Myocyte (in vitro differentiated cells): Measurements from ENCODE around the gene TAF4. TPM values are rescaled to one million over a fixed set of nuclear protein-coding genes. Genes with fewer than 3 reads are reported as not detected.

Experiments
- DNase-seq: peaks from one replicate; pipeline ENCODE4 v3.0.0-alpha.2; 2012; ENCODE audit warnings: low read depth
- total RNA-seq: library from RNA; depleted of rRNA; stranded (reverse); fragments of >200 nt; gene quantifications from 2 replicates; pipeline ENCODE4 v1.2.3, GENCODE V29; 2014

Gene TAF4
- total RNA-seq, 1 donor from 2014 or later = 6.4 TPM

- no peak for DNase-seq
Measured at GRCh38 chr20:61966492-61967244, 99.0 kb downstream of the TAF4 start.

DNA sequence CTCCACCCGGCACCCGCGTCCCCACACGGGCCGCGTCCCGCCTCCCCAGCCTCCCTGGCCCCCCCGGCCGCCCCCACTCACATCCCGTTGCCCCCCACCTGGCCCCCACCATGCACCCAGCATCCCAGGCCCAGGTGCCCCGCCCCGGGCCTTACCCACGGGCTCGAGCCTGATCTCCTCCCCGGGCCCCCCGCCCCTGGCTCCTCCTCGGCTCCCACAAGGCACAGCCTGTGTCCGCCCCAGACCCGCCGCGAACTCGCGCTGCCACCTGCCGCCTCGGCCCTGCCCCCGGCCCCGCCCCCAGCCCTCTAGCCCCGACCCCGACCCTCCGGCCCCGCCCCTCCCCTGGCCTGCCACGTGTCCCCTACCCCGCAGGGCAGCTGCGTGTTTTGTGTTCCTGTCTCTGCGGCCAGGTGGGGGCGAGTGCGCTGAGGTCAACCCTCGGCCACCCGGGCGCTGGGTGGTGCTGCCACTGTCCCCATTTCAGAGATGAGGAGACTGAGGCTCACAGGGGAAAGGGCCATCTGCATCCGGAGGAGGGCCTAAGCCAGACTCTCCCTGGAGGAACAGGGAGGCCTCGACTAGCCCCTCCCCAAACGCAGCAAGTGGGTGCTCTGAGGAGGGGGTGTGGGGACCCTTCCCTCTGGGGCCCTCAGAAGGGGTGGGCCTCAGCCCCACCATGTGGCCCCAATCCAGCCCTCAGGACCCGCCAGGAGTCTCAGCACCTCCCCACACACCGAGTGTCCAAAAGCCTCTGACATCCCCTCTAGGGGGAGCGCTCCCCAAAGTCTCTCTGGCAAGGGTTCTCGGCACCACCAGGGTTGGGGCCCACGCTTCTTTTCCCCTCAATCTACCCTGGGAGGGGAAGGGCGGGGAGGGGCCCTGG lies 99.8 kb downstream of the TAF4 start:
- no peak for DNase-seq

- no peak for DNase-seq
Measured at GRCh38 chr20:61964675-61965605, 100.7 kb downstream of the TAF4 start.

GRCh38 chr20:61963885-61964674 lies 101.6 kb downstream of the TAF4 start:
- DNase-seq = no peak

- DNase-seq = no peak
Measured at GRCh38 chr20:61963149-61963548, 102.5 kb downstream of the TAF4 start.

DNA sequence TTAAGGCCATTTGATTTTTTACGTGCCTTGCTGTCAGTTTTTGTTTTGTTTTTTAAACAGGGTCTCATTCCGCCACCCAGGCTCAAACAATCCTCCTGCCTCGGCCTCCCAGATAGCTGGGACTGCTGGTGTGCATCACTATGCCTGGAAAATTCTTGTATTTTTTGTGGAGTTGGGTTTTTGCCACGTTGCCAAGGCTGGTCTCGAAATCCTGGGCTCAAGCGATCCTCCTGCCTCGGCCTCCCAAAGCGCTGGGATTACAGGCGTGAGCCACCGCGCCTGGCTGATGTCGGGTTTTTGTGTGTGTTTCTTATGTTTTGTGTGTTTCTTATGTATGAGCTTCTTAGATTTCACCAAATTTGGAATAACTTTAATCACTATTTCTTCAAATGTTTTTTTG lies 104.8 kb downstream of the TAF4 start:
- DNase-seq = no peak

DNA sequence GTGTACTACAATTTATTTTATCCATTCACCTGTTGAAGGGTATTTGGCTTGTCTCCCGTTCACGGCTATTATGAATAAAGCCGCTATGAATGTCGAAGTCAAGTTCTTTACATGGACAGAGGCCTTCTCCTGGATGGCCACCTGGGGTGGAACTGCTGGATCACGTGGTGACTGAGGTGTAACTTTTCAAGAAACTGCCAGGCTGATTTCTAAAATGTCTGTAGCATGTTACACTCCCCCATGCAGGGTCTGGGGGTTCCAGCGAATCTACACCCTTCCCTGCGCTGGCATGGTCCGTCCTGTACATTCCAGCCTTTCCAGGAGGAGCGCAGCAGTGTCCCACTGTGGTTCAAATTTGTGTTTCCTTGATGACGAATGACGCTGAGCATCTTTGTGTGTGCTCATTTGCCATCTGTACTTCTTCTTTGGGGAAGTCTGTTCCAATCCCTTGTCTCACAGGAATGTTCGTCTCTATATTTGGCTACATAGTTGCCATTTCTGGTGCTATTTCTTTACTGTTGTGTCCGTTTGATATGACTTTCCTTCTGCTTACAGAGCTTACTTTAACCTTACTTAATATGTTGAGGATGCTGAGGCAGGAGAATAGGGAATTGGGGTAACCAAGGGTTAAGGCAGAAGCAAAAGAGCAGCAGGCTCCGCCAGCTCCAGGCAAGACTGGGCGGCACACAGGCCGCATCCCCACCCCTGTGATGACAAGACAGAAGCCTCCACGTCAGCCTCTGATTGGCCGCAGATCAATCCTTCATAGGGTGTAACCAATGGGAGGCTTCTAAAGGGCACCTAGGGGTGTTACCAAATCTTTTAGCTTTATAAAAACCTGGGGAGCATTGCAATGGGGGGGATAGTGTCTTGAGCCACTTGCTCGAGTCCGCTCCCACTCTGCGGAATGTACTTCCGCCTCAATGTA lies 106.6 kb downstream of the TAF4 start:
- no peak for DNase-seq

GRCh38 chr20:61957961-61958715 lies 107.5 kb downstream of the TAF4 start:
- no peak for DNase-seq

- no peak for DNase-seq
Measured at GRCh38 chr20:61956396-61957342, 109.0 kb downstream of the TAF4 start.

GRCh38 chr20:61955668-61956395 lies 109.8 kb downstream of the TAF4 start:
- DNase-seq = no peak

GRCh38 chr20:61954276-61955021 lies 111.2 kb downstream of the TAF4 start:
- no peak for DNase-seq

GRCh38 chr20:61953037-61954021 lies 112.4 kb downstream of the TAF4 start:
- DNase-seq = no peak

DNA sequence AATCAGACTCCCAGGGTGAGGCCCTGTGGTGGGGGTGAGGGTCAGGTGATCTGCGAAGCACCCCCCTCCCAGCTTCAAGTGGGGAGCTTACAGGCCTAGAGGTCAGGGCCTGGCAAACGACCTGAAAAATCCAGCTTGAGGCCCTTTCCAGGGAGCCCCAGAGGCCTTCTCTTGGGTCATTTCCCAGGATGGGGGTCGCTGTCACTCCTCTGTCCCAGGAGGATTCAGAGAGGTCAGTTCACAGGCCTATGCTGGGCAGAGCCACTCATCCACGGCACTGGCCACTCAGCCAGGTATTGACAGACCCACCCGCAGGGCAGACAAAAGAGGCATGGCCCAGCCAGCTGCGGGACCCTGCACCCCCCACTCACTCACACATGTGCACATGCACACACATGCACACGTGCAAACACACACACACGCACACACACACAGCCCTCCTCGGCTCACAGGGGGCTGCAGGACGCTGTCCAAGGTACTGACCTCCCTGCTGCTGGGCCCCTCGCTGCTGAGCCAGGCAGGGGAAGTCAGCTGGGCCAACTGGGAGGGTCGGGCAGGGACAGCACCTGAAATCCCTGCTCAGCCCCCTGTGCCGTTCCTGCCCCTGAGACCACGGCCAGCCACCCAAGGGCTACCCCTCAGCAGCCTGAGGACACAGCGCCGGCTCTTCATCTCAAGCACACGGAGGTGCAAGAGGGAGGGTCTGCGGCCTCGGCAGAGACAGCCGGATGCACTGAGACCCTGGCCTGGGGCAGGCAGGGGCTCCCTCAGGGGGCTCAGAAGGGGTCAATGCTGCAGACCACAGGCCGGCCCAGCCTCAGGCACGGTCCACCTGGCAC lies 113.8 kb downstream of the TAF4 start:
- peak; percentile 13 for DNase-seq

DNA sequence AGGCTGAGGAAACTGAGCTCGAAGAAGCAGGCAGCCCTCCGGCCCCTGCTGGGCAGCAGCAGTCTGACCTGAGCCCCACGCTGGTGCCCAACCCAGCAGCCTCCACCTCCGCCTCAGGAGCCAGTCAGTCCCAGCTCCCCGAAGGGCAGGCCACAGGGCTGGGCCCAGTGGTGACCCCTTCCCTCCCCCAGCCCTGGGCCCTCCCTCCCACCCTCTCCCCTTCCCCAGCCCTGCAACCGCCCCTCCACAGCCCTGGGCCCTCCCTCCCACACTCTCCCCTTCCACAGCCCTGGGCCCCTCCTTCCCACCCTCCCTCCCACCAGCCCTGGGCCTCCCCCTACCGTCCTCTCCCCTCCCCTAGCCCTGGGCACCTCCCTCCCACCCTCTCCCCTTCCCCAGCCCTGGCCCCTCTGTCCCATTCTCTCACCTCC lies 115.0 kb downstream of the TAF4 start:
- DNase-seq = no peak
